ENCODE results near the gene TRPM8.

Gene TRPM8

GRCh38 chr2:233925402-233925801 lies 8.2 kb downstream of the TRPM8 start:
- Mint-ChIP-seq H3K9me3 (ENCODE audit: low read depth) (no peaks in the 10 kb centered on the region), H3K36me3 (no peaks in the 10 kb centered on the region), H3K27me3 (peaks cover 18% of the 10 kb centered on the region), H3K4me1 (ENCODE audit: low read depth) (peaks cover 5% of the 10 kb centered on the region), H3K4me3 (no peak overlapping the region), H3K27ac (no peak overlapping the region)

GRCh38 chr2:233926806-233927205 lies 9.6 kb downstream of the TRPM8 start:
- H3K27ac Mint-ChIP-seq: no peak overlapping the region
- H3K4me3 Mint-ChIP-seq: no peak overlapping the region
- H3K9me3 Mint-ChIP-seq (ENCODE audit: low read depth): no peaks in the 10 kb centered on the region
- no peaks in the 10 kb centered on the region for H3K36me3 Mint-ChIP-seq
- peaks cover 21% of the 10 kb centered on the region for H3K27me3 Mint-ChIP-seq
- peaks cover 4% of the 10 kb centered on the region for H3K4me1 Mint-ChIP-seq (ENCODE audit: low read depth)

GRCh38 chr2:233928594-233929351 lies 11.6 kb downstream of the TRPM8 start:
- Mint-ChIP-seq H3K36me3 (no peaks in the 10 kb centered on the region), H3K4me1 (ENCODE audit: low read depth) (peaks cover 4% of the 10 kb centered on the region), H3K9me3 (ENCODE audit: low read depth) (no peaks in the 10 kb centered on the region), H3K27me3 (peaks cover 31% of the 10 kb centered on the region), H3K27ac (no peak overlapping the region), H3K4me3 (no peak overlapping the region)

- no peaks in the 10 kb centered on the region for H3K9me3 Mint-ChIP-seq (ENCODE audit: low read depth)
- H3K36me3 Mint-ChIP-seq: no peaks in the 10 kb centered on the region
- no peak overlapping the region for H3K4me3 Mint-ChIP-seq
- H3K27me3 Mint-ChIP-seq: peaks cover 31% of the 10 kb centered on the region
- H3K27ac Mint-ChIP-seq: no peak overlapping the region
- H3K4me1 Mint-ChIP-seq (ENCODE audit: low read depth): peaks cover 4% of the 10 kb centered on the region
Measured at GRCh38 chr2:233929352-233930022, 12.3 kb downstream of the TRPM8 start.

GRCh38 chr2:233934524-233934923 lies 17.4 kb downstream of the TRPM8 start:
- Mint-ChIP-seq H3K4me1 (ENCODE audit: low read depth) (peaks cover 12% of the 10 kb centered on the region), H3K9me3 (ENCODE audit: low read depth) (no peaks in the 10 kb centered on the region), H3K4me3 (no peak overlapping the region), H3K36me3 (no peaks in the 10 kb centered on the region), H3K27me3 (peaks cover 34% of the 10 kb centered on the region), H3K27ac (no peak overlapping the region)

- H3K9me3 Mint-ChIP-seq (ENCODE audit: low read depth): no peaks in the 10 kb centered on the region
- H3K36me3 Mint-ChIP-seq: no peaks in the 10 kb centered on the region
- peaks cover 37% of the 10 kb centered on the region for H3K27me3 Mint-ChIP-seq
- peaks cover 11% of the 10 kb centered on the region for H3K4me1 Mint-ChIP-seq (ENCODE audit: low read depth)
- no peak overlapping the region for H3K27ac Mint-ChIP-seq
- no peak overlapping the region for H3K4me3 Mint-ChIP-seq
Measured at GRCh38 chr2:233935426-233935825, 18.3 kb downstream of the TRPM8 start.

GRCh38 chr2:233936089-233936488 lies 18.9 kb downstream of the TRPM8 start:
- no peaks in the 10 kb centered on the region for H3K36me3 Mint-ChIP-seq
- no peaks in the 10 kb centered on the region for H3K9me3 Mint-ChIP-seq (ENCODE audit: low read depth)
- no peak overlapping the region for H3K4me3 Mint-ChIP-seq
- no peak overlapping the region for H3K27ac Mint-ChIP-seq
- peaks cover 11% of the 10 kb centered on the region for H3K4me1 Mint-ChIP-seq (ENCODE audit: low read depth)
- H3K27me3 Mint-ChIP-seq: peaks cover 41% of the 10 kb centered on the region

- peaks cover 26% of the 10 kb centered on the region for H3K27me3 Mint-ChIP-seq
- peaks cover 11% of the 10 kb centered on the region for H3K4me1 Mint-ChIP-seq (ENCODE audit: low read depth)
- no peaks in the 10 kb centered on the region for H3K9me3 Mint-ChIP-seq (ENCODE audit: low read depth)
- H3K27ac Mint-ChIP-seq: no peak overlapping the region
- no peaks in the 10 kb centered on the region for H3K36me3 Mint-ChIP-seq
- peak overlapping the region; percentile 48 for H3K4me3 Mint-ChIP-seq
Measured at GRCh38 chr2:233938676-233939370, 21.6 kb downstream of the TRPM8 start.

GRCh38 chr2:233940376-233941276 lies 23.5 kb downstream of the TRPM8 start:
- Mint-ChIP-seq H3K27me3 (peaks cover 28% of the 10 kb centered on the region), H3K4me3 (no peak overlapping the region)

GRCh38 chr2:233942731-233943130 lies 25.6 kb downstream of the TRPM8 start:
- Mint-ChIP-seq H3K27me3 (peaks cover 22% of the 10 kb centered on the region), H3K4me3 (no peak overlapping the region), H3K27ac (no peak overlapping the region), H3K9me3 (ENCODE audit: low read depth) (no peaks in the 10 kb centered on the region), H3K36me3 (peaks cover 5% of the 10 kb centered on the region), H3K4me1 (ENCODE audit: low read depth) (peaks cover 11% of the 10 kb centered on the region)

More at GRCh38 chr2:233940376-233941276, 23.5 kb downstream of the TRPM8 start:
- no peak overlapping the region for H3K27ac Mint-ChIP-seq
- no peaks in the 10 kb centered on the region for H3K9me3 Mint-ChIP-seq (ENCODE audit: low read depth)
- peaks cover 11% of the 10 kb centered on the region for H3K4me1 Mint-ChIP-seq (ENCODE audit: low read depth)
- H3K36me3 Mint-ChIP-seq: peaks cover 5% of the 10 kb centered on the region

GRCh38 chr2:233944269-233944668 lies 27.1 kb downstream of the TRPM8 start:
- peaks cover 23% of the 10 kb centered on the region for H3K27me3 Mint-ChIP-seq
- H3K4me1 Mint-ChIP-seq (ENCODE audit: low read depth): peaks cover 2% of the 10 kb centered on the region

GRCh38 chr2:233944722-233945121 lies 27.5 kb downstream of the TRPM8 start:
- peaks cover 20% of the 10 kb centered on the region for H3K27me3 Mint-ChIP-seq
- H3K27ac Mint-ChIP-seq: no peak overlapping the region
- no peaks in the 10 kb centered on the region for H3K4me1 Mint-ChIP-seq (ENCODE audit: low read depth)
- no peaks in the 10 kb centered on the region for H3K9me3 Mint-ChIP-seq (ENCODE audit: low read depth)
- peaks cover 5% of the 10 kb centered on the region for H3K36me3 Mint-ChIP-seq
- H3K4me3 Mint-ChIP-seq: no peak overlapping the region

More at GRCh38 chr2:233944269-233944668, 27.1 kb downstream of the TRPM8 start:
- Mint-ChIP-seq H3K4me3 (no peak overlapping the region), H3K9me3 (ENCODE audit: low read depth) (no peaks in the 10 kb centered on the region), H3K36me3 (peaks cover 5% of the 10 kb centered on the region), H3K27ac (no peak overlapping the region)

GRCh38 chr2:233945146-233945545 lies 28.0 kb downstream of the TRPM8 start:
- Mint-ChIP-seq H3K9me3 (ENCODE audit: low read depth) (no peaks in the 10 kb centered on the region), H3K27ac (no peak overlapping the region), H3K4me1 (ENCODE audit: low read depth) (no peaks in the 10 kb centered on the region), H3K27me3 (peaks cover 20% of the 10 kb centered on the region), H3K36me3 (peaks cover 5% of the 10 kb centered on the region), H3K4me3 (no peak overlapping the region)

GRCh38 chr2:233950078-233950825 lies 33.1 kb downstream of the TRPM8 start:
- Mint-ChIP-seq H3K27ac (no peak overlapping the region), H3K9me3 (ENCODE audit: low read depth) (no peaks in the 10 kb centered on the region), H3K4me1 (ENCODE audit: low read depth) (no peaks in the 10 kb centered on the region), H3K27me3 (peaks cover 20% of the 10 kb centered on the region), H3K36me3 (peaks cover 3% of the 10 kb centered on the region), H3K4me3 (no peak overlapping the region)

Measured in activated naive CD8-positive, alpha-beta T cell (primary cell).